ENCODE measurements around the gene RALGDS. TPM values are rescaled to one million over a fixed set of nuclear protein-coding genes. Genes with fewer than 3 reads are reported as not detected.
"Not testable (repeated sequence)": the region's sequence is repeated elsewhere in the genome, so short reads cannot be mapped to it uniquely, and the experiment has no call there.

The RALGDS gene
- total and polyA plus RNA-seq, 3 donors from 2014 or later = 23.0 to 42.4 (median 32.5) TPM

GRCh38 chr9:133073086-133074014, 47.7 kb downstream of the RALGDS start:
- 85 to 89% methylated on average over 12 of the region's 12 CpGs for WGBS, 2 donors
- intact Hi-C loops (cut with DNase I; ENCODE audit: low total_unique reads) = no loop called here
- no peaks in the 10 kb centered on the region for H3K36me3 ChIP-seq (ENCODE audit: low read depth, missing control alignments)
- no peak for DNase-seq
- TF ChIP-seq CTCF (IDR thresholded peaks at IDR 0.05) (no peak), POLR2A (IDR thresholded peaks at IDR 0.05) (no peak)
- peaks cover 39% of the 10 kb centered on the region for H3K4me1 ChIP-seq
- no peak overlapping the region for H3K4me3 ChIP-seq
- no peak overlapping the region for H3K27ac ChIP-seq
- H3K27me3 ChIP-seq = no peaks in the 10 kb centered on the region
- no peaks in the 10 kb centered on the region for H3K9me3 ChIP-seq

- DNase-seq; H3K27me3 ChIP-seq; H3K27ac ChIP-seq; H3K36me3 ChIP-seq (ENCODE audit: low read depth, missing control alignments); intact Hi-C loops (cut with DNase I; ENCODE audit: low total_unique reads); H3K4me3 ChIP-seq; H3K9me3 ChIP-seq: not testable (repeated sequence)
- 97% methylated on average over 5 of the region's 5 CpGs for WGBS, 2 donors
- peaks cover 32% of the 10 kb centered on the region for H3K4me1 ChIP-seq
Observed at GRCh38 chr9:133072210-133072609, 48.8 kb downstream of the RALGDS start.

- intact Hi-C loops (cut with DNase I; ENCODE audit: low total_unique reads) = no loop called here
- H3K27me3 ChIP-seq = no peaks in the 10 kb centered on the region
- peaks cover 26% of the 10 kb centered on the region for H3K4me1 ChIP-seq
- H3K4me3 ChIP-seq = no peak overlapping the region
- DNase-seq = no peak
- H3K9me3 ChIP-seq = no peaks in the 10 kb centered on the region
- no peak overlapping the region for H3K27ac ChIP-seq
- WGBS, 2 donors = 83 to 87% methylated on average over 6 to 7 of the region's 33 CpGs
- no peak for TF ChIP-seq CTCF (IDR thresholded peaks at IDR 0.05)
- no peak for TF ChIP-seq POLR2A (IDR thresholded peaks at IDR 0.05)
- no peaks in the 10 kb centered on the region for H3K36me3 ChIP-seq (ENCODE audit: low read depth, missing control alignments)
Observed at GRCh38 chr9:133071484-133072150, 49.4 kb downstream of the RALGDS start.

GRCh38 chr9:133070985-133071384, 50.1 kb downstream of the RALGDS start:
- peaks cover 20% of the 10 kb centered on the region for H3K4me1 ChIP-seq
- DNase-seq; H3K9me3 ChIP-seq; intact Hi-C loops (cut with DNase I; ENCODE audit: low total_unique reads); H3K27ac ChIP-seq; H3K4me3 ChIP-seq; H3K36me3 ChIP-seq (ENCODE audit: low read depth, missing control alignments); H3K27me3 ChIP-seq: not testable (repeated sequence)
- WGBS, 2 donors = 80 to 81% methylated on average over 1 to 13 of the region's 31 CpGs

- DNase-seq; H3K9me3 ChIP-seq; H3K4me3 ChIP-seq; intact Hi-C loops (cut with DNase I; ENCODE audit: low total_unique reads); H3K36me3 ChIP-seq (ENCODE audit: low read depth, missing control alignments); H3K27ac ChIP-seq; H3K27me3 ChIP-seq: not testable (repeated sequence)
- H3K4me1 ChIP-seq = peaks cover 16% of the 10 kb centered on the region
- WGBS, 2 donors = 91 to 92% methylated on average over 14 to 17 of the region's 17 CpGs
Observed at GRCh38 chr9:133070500-133070961, 50.5 kb downstream of the RALGDS start.

- intact Hi-C loops (cut with DNase I; ENCODE audit: low total_unique reads); H3K4me3 ChIP-seq: not testable (repeated sequence)
- WGBS, 2 donors = 90% methylated on average over 4 of the region's 15 CpGs; no CpG with 5 or more reads in 1 of the 2 donors
Observed at GRCh38 chr9:133068431-133068830, 52.6 kb downstream of the RALGDS start.

More at GRCh38 chr9:133068431-133068830, 52.6 kb downstream of the RALGDS start:
- H3K9me3 ChIP-seq; H3K27ac ChIP-seq; H3K36me3 ChIP-seq (ENCODE audit: low read depth, missing control alignments); DNase-seq; H3K4me1 ChIP-seq; H3K27me3 ChIP-seq: not testable (repeated sequence)
